ENCODE data around the gene VAV2.

Gene VAV2

GRCh38 chr9:134034215-134035040, 42.3 kb upstream of the VAV2 start:
- no peaks in the 10 kb centered on the region for H3K27me3 ChIP-seq
- H3K27ac ChIP-seq, result no peak overlapping the region
- peaks cover under 1% of the 10 kb centered on the region; the same call in 1 of the 2 replicates for H3K4me1 ChIP-seq
- peaks cover 72% of the 10 kb centered on the region for H4K20me1 ChIP-seq
- no peaks in the 10 kb centered on the region for H3K9me3 ChIP-seq
- H3K9ac ChIP-seq, result no peak overlapping the region
- no peak overlapping the region for H3K4me3 ChIP-seq
- no peak overlapping the region for H3K4me2 ChIP-seq
- TF ChIP-seq Cebpa-rat (IDR thresholded peaks at IDR 0.05), result no peak
- peaks cover 98% of the 10 kb centered on the region for H3K36me3 ChIP-seq

DNA sequence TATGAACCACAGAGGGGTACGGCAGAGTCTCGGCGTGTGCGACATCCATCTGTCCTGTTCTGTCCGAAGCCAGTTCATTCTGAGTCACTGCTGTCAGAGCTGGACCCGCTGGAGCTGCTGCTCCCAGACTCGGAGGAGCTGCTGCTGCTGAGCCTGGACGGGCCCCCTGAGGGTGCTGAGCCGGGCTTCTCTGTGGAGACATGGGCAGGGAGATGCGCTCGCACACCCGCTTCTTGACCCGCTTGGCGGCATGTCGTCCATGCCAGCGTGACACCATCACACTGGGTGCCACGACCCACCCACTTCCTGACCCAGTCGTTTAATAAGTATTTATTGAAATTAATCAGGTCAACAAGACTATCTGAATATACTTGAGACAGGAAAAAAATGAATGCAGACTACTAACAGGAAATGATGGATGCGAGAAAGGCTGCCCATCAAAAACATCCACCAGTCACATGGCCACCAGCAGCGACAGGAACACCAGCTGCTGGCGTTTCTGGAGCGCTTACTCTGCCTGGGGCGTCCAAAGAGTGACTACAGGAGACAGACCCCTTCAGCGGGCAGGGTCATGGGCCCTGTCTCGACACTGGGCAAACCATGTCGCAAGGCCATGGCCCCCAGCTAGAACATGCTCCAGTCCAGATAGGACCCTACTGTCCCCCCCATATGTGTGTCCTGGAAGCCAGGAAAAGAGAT, 41.5 kb upstream of the VAV2 start:
- H3K4me3 ChIP-seq, result no peak overlapping the region

GRCh38 chr9:134032456-134033222, 40.5 kb upstream of the VAV2 start:
- H3K27ac ChIP-seq, result no peak overlapping the region
- H4K20me1 ChIP-seq, result peaks cover 75% of the 10 kb centered on the region
- TF ChIP-seq Cebpa-rat (IDR thresholded peaks at IDR 0.05), result no peak
- no peak overlapping the region for H3K4me2 ChIP-seq
- no peak overlapping the region for H3K4me3 ChIP-seq
- H3K9ac ChIP-seq, result no peak overlapping the region
- peaks cover 94% of the 10 kb centered on the region for H3K36me3 ChIP-seq
- peaks cover 9% of the 10 kb centered on the region; the same call in 1 of the 2 replicates for H3K4me1 ChIP-seq
- no peaks in the 10 kb centered on the region for H3K27me3 ChIP-seq
- no peaks in the 10 kb centered on the region for H3K9me3 ChIP-seq

More for the DNA sequence above, 41.5 kb upstream of the VAV2 start:
- Histone ChIP-seq H3K4me1 (peaks cover 8% of the 10 kb centered on the region; the same call in 1 of the 2 replicates), H3K27ac (no peak overlapping the region), H3K9me3 (no peaks in the 10 kb centered on the region), H3K4me2 (no peak overlapping the region), H3K36me3 (peaks cover 98% of the 10 kb centered on the region), H3K9ac (no peak overlapping the region), H4K20me1 (peaks cover 73% of the 10 kb centered on the region), H3K27me3 (no peaks in the 10 kb centered on the region)
- TF ChIP-seq Cebpa-rat (IDR thresholded peaks at IDR 0.05), result no peak

- no peak overlapping the region for H3K27ac ChIP-seq
- peaks cover 94% of the 10 kb centered on the region for H3K36me3 ChIP-seq
- no peak overlapping the region for H3K4me3 ChIP-seq
- no peaks in the 10 kb centered on the region for H3K9me3 ChIP-seq
- no peak for TF ChIP-seq Cebpa-rat (IDR thresholded peaks at IDR 0.05)
- no peak overlapping the region for H3K9ac ChIP-seq
- peaks cover 11% of the 10 kb centered on the region for H3K4me1 ChIP-seq
- peaks cover 82% of the 10 kb centered on the region for H4K20me1 ChIP-seq
- no peaks in the 10 kb centered on the region for H3K27me3 ChIP-seq
- H3K4me2 ChIP-seq, result no peak overlapping the region
Measured at GRCh38 chr9:134031783-134032182, 39.7 kb upstream of the VAV2 start.

DNA sequence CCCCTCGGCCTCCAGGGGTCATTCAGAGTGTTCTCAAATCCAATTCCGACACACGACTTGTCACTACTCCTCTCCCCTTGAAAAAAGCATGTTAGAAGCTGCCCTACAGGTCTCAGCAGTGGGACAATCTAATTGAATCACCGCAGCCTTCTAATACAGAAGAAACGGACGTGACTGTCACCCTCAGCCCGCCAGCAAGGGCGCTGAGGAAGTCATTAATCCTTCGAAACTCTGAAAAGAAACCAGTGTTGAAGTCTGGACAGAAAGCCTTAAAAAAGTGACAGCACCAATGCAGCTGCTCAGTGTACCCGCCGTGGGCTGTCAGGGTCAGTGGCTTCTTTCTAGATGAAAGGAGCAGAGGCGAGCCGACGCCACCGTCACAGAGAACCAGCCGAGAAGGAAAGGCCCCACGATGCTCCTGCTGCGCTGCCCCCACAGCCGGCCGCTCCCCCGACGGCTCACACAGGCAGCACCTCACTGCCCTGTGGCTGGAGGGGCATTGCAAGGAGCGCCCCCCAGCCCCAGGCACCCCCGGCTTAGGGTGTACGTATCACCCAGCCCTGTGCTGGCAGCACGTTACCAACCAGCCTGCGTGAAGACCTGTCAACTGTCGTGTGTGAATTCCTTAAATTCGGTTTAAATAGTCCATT, 38.8 kb upstream of the VAV2 start:
- Histone ChIP-seq H3K9ac (no peak overlapping the region; the same call in 1 of the 2 replicates), H3K27me3 (no peaks in the 10 kb centered on the region), H3K9me3 (no peaks in the 10 kb centered on the region), H3K27ac (no peak overlapping the region), H4K20me1 (peaks cover 82% of the 10 kb centered on the region), H3K4me1 (peaks cover 20% of the 10 kb centered on the region), H3K4me3 (no peak overlapping the region), H3K36me3 (peaks cover 92% of the 10 kb centered on the region), H3K4me2 (no peak overlapping the region)
- TF ChIP-seq Cebpa-rat (IDR thresholded peaks at IDR 0.05), result no peak

GRCh38 chr9:134029248-134030226, 37.4 kb upstream of the VAV2 start:
- Histone ChIP-seq H3K9me3 (no peaks in the 10 kb centered on the region), H3K27ac (no peak overlapping the region), H3K4me1 (peaks cover 24% of the 10 kb centered on the region), H4K20me1 (peaks cover 71% of the 10 kb centered on the region), H3K27me3 (no peaks in the 10 kb centered on the region), H3K4me2 (no peak overlapping the region), H3K36me3 (peaks cover 78% of the 10 kb centered on the region), H3K4me3 (no peak overlapping the region), H3K9ac (no peak overlapping the region)
- TF ChIP-seq Cebpa-rat (IDR thresholded peaks at IDR 0.05), result no peak

DNA sequence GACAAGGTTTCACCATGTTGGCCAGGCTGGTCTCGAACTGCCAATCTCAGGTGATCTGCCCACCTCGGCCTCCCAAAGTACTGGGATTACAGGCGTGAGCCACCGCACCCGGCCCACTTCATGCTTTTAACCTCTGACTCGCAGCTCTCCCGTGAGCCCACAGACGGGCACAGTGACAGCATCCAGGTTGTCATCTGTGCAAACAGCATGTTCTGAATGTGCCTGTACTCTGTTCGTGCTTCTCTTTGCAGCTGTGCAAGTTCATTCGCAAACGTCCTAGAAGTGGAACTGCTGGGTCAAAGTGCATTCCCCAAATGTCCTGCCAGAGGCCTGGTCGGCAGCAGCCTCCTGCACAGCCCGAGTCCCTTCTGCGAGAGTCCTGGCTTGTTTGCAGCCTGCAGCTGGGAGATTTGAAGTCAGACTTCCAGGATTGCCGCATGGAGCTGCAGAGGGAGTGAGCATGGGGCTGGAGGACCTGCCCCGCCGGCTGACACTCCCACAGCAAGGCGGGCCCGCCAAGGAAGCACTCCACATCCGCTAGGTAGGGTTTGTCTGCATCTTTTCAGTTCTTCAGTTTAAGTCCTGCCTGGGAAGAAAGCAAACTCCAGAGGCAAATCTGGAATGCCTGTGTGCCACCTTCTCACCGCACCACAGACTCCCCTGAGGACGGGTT, 36.6 kb upstream of the VAV2 start:
- Histone ChIP-seq H3K4me1 (peaks cover 29% of the 10 kb centered on the region), H4K20me1 (peaks cover 64% of the 10 kb centered on the region), H3K4me3 (no peak overlapping the region), H3K27me3 (no peaks in the 10 kb centered on the region), H3K4me2 (no peak overlapping the region), H3K9me3 (no peaks in the 10 kb centered on the region), H3K36me3 (peaks cover 70% of the 10 kb centered on the region), H3K9ac (no peak overlapping the region), H3K27ac (no peak overlapping the region)
- no peak for TF ChIP-seq Cebpa-rat (IDR thresholded peaks at IDR 0.05)

GRCh38 chr9:134028076-134028475, 36.0 kb upstream of the VAV2 start:
- H3K4me3 ChIP-seq, result no peak overlapping the region
- H3K36me3 ChIP-seq, result peaks cover 64% of the 10 kb centered on the region
- no peak overlapping the region for H3K27ac ChIP-seq
- no peak overlapping the region for H3K9ac ChIP-seq
- no peaks in the 10 kb centered on the region for H3K27me3 ChIP-seq
- peaks cover 29% of the 10 kb centered on the region for H3K4me1 ChIP-seq
- no peak overlapping the region for H3K4me2 ChIP-seq
- peaks cover 60% of the 10 kb centered on the region for H4K20me1 ChIP-seq
- no peaks in the 10 kb centered on the region for H3K9me3 ChIP-seq
- no peak for TF ChIP-seq Cebpa-rat (IDR thresholded peaks at IDR 0.05)
